Left forelimb (tissue), 1 donor: ENCODE results near the gene SDK1.

Source experiments
- DNase-seq: peaks from one replicate; pipeline ENCODE4 v3.0.0-alpha.2; 2018; ENCODE audit warnings: low spot score

Gene SDK1

DNA sequence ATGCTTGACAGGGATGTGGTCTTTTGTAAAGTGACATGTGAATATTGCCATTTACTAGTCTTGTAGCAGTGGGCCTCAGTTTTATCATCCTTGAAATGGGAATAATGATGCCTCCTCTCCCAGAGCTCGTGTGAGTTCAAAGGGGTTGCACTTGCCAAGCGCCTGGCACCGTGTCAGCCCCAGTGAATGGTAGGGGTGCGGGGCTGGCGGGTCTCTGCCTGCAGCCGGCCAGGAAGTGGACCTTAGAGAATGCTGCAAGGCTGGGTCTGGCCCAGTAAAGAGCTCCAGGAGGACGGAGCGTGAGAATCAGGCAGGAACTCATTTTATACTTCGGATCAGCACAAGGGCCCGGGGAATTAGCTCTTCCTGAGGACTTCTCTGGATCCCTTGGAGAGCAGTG lies 856.6 kb downstream of the SDK1 start:
- no peak for DNase-seq

DNA sequence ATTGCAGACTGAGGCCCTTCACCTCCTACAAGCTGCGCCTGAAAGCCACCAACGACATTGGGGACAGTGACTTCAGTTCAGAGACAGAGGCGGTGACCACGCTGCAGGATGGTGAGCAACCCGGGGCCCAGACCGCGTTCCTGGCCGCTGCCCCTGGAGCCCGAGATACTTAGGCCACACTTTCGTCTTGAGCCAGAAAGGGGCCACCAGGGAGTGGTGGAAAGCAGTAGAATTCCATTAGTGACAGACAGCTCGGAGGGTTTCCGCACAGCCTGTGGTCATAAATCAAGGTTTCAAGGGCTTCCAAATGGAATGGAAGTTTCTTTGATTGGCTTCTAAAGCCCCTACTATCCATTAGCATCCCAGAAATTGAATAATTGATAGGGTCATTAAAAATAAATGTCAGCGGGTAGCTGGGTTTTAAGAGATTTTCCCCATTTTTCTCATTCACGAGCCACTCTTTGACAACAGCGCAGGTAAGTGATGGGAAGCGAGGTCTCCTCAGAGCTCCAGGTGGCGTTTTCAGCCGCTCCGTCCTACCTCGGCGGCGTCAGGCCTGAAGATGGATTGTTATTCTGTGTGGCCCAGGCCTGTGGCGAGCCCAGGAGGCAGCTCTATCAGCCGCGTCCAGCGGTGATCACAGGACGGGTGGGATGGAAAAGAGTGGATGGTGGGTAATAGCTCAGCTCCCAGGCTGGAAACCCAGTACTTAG lies 857.5 kb downstream of the SDK1 start:
- no peak for DNase-seq

DNA sequence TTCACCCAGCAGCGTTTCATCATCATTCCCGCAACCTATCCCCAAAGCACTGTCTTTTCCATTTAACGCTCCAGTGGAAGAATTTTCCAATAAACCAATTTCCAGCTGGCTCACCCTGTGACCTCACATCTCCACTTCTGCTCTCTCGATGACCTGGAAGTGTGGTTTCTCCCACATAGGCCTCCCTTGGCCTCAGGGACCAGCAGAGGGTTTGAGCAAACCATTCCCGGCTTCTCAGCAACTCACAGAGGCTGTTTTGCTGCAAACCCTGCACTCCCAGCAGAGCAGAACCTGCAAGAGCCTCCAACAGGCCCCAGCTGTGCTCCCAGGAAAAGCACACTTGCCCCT lies 858.1 kb downstream of the SDK1 start:
- DNase-seq: no peak

DNA sequence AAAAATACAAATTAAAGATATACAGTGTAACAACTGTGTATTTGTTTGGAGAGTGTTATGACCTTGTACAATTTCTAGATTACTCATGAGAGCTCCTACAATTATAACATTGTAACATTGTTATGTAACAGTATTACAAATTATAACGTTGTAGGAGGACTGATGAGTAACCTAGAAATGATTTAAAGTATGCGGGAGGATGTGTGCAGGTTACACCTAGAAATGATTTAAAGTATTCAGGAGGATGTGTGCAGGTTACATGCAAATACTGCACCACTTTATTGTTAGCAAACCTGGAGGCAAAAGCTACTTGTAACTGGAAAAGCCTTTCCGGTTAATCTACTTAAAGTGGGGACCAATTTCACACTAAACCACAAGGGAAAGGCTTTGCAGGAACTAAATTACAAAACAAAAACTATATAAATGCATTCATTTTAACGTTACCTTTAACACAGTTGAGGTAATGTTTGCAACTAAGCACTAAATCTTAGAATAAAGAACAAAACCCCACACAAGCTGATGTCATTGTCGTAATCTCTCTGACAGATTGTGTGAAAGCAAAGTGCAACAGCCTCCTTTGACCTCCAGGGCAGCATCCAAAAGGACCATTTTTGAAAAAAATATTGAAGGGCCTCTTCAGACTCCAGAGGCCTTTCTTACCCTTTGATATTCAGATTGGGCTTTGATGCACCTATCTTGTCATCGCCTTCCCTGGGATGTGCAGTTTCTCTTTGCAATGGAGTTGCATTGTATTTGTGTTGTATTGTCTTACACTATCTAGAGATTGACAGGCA lies 858.9 kb downstream of the SDK1 start:
- DNase-seq: no peak

DNA sequence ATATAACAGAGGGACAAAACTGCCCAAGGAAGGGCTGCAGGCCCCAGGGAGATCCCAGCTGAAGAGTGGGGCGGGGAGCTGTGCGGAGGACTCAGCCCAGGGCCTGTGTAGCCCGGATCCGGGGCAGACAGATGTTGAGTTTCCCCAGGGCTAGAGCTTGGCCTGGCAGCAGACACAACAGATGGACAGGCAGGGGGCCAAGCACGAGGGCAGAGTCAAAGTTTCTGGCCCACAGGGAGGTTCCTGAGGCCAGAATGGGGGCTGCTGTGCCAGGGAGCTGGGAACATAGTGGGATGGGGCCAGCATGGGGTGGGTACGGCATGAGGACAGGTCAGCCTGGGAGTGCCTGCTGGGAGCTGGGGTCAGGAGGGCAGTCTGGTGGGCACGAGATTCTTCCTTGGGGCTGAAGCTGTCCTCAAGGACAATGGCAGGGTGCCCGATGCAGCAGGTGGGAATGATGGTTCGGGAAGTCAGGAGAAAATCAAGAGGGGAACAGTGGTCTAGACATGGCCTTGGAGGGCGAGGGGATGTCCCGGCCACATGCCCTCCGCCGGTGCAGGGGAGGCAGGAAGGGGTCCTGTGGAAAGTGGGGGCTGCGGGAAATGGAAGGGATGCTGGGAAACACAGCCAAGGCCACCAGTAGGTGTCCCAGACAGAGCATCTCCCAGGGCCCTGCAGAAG lies 862.0 kb downstream of the SDK1 start:
- DNase-seq: peak; percentile 78

DNA sequence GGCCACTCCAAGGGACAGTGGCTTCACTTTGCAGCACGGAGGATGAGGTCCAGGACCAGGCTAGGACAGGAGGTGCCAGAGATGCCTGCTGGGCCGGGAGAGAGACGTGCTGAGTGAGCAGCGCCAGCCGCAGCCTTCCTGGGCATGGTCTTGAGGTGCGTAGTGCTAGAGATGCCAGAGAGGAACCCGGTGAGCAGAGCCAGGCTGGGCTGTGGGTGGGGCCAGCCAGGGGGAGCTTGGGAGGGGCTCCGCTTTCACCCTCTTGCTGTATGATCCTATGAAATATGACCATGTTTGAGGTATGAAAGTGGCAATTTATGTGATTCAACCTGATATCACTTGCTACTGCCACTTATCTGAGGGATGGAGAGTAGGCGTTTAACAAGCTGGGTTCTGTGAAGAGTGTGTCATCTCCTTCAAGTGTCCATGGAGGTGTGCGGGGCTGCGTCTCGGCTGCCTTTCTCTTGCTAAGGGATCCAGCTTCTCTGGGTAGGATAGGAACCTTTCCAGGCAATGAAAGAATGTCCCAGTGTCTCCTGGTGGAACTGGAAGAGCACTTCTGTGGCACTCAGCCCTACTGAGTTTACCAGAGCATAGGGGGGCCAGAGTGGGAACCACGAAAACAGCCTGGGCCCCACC lies 862.6 kb downstream of the SDK1 start:
- DNase-seq: no peak

DNA sequence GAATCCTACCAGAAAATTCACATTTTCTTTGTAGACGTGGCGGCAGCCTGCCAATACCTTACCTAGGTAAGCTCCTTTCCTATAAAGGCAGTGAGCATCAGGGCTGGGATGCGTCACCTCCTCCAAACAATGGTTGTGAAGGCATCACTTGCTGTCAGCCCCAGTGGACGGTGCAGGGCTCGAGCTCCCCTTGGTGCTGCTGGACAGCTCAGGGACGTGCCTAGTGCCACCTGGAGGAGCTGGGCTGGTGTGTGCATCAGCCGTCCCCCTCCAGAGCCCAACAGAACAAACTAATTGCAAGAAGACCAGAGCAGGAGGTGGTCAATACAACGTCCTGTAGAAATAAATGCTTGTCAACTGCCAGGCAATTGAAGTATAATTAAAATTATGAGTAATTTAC lies 863.5 kb downstream of the SDK1 start:
- DNase-seq: no peak

DNA sequence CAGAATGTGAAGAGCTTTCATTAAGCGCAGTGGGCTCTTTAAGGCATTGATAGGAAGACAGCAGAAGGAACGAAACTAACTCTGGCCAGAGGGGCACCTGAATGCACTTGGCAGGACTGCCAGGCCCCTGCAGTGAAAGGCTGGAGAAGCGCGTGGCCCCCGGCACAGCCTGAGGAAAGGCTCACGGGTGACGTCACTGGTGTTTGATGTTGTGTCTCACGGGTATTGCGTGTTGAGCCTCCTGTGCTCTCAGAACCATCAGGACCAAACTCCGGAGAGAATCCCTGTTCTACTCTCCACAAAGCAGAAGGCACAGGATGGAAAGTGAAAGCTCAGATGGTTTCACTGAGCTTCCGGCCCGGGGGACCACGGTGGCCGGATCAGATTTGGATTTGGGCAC lies 865.3 kb downstream of the SDK1 start:
- DNase-seq: no peak

DNA sequence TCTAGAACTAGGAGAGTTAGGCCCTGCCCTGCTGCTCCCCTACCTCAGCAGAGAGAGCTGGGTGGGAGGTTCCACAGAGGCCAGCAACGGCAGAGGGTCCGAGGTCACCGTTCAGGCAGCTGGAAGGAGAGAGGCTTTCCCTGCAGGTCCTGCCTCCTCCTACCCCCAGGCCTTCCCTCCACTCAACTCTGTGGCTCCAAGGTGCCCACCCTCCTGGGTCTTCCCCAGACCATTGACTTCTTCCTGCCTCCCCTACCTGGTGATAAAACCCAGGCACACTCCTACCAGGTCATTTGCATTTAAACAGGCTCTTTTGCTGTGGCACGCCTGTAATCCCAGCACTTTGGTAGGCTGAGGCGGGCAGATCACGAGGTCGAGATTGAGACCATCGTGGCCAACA lies 865.8 kb downstream of the SDK1 start:
- no peak for DNase-seq

DNA sequence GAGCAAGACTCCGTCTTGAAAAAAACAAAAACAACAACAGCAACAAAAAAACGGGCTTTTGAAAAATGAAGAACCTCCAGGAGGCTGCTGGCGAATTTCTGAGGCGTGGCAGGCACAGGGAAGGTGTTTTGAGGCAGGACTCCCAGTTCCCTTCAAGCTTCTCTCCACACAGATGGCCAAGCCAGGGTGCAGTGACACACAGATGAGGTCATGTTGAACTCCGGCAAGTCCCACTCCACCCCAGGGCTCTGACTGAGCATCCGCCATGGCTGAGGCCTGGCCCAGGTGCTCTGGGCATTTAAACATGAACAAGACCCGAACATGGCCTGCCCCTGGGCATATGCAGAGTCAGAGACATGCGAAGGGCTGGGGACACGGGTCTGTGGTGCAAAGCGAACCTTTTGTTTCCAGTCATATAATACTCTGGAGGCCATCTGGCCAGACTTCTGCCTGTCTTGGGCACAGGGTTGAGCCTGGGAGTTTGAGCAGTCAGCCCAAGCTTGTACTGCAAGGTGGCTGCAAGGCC lies 866.4 kb downstream of the SDK1 start:
- no peak for DNase-seq

DNA sequence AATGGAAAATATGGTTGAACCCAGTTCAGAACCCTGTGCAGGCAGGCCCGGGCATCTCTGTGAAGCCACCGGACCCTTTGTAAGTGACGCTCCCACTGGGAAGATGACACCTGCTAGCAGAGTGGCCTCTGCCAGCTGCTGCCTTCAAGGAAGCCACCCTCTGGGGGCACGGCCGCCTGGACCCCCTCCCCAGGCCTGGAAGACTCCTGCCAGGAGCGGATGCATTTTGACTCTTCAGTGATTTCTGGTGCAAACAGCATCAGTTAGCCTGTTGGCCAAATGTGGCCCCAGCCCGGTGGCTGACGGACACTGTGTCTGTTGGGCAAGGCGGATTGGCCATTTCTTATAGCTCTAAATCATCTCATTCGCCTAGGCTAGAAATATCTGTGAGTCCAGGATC lies 867.0 kb downstream of the SDK1 start:
- DNase-seq: no peak

DNA sequence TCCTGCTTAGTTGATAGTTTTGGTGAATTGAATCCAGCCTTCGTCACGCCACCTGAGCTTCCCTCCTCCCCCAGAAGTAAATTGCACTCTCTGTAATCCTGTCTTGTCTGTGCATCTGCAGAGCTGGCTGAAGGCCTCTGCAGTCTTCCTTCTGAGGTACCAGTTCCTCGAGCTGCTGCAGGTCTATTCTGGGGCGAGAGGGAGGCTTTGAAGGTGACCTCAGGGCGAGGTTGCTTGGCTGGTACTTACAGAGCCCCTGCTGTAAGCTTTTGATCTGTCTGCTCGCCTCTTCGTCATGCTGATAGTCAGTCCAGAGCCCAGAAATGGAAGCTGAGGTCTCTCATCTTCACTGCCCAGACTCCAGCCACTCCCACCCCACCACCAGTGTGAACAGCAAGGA lies 867.5 kb downstream of the SDK1 start:
- DNase-seq: no peak

DNA sequence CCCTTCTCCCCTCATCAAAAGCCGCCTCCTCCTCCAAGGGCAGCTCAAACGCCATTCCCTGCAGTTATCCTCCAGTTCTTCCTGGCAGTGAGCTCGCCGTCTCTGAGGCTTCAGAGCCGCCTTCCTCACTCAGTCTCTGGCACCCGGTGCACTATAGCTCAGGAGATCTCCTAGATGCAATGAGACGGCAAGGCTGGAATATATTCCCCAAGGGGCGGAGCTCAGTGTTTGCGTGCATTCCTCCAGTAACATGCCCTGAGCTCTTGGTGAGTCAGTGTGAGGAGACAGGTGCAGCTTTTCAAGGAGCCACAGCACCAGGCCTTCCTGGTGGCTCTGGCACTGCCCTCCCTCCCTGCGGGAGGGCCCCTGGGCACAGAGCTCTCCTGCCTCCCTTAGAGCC lies 868.4 kb downstream of the SDK1 start:
- DNase-seq: no peak

DNA sequence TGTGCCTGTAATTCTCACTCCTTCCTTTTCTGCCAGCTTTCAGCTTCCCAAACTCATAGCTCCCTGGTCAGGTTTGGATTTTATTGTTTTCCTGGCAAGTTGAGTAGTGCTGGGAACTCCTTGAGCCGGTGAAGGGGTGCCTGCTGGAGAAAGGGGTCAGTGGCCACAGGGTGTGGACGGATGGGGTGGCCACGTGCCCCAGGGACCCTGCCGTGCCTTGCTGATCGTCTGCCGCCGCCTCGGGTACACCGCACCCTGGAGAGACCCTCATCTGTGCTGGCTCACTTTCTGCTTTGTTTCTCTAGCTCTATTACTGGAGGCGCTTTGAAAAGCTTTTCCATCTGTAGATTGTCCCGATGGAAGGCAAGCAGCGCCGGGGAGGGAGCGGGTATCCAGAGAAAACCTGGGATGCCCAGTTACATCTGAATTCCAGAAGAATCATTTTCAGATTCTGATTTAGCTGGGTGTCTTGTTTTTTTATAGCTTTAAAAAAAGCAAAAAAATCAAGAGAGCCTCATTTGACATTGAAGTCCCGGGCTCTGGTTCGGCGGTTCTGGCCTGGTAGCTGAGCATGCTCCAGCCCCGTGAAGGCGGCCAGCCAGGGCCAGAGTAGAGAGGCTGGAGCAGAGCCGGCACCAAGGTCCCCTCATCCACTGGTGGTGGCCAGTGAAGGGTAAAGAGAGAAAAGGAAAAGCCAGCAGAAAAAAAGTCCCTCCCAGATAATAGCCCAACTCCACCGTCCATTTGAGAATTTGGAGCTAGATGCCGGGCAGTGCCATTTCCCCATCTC lies 870.1 kb downstream of the SDK1 start:
- DNase-seq: no peak

DNA sequence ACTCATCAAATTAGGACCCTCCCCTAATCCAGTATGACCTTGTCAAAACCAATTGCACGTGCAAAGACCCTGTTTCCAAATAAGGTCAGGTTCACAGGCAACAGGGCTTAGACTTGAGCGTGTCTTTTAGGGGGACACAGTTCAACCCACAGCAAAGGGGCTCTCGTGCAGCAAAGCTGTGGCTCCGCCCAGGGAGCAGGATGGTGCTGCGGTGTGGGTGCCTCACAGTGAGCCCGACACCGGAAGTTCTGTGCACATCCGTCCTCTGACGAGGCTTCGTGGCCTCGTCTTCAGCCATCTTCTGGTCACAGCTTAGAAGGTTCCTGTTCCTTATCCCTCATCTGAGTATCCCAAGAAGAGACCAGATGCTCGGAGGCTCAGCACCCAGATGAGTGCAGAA lies 871.8 kb downstream of the SDK1 start:
- no peak for DNase-seq

DNA sequence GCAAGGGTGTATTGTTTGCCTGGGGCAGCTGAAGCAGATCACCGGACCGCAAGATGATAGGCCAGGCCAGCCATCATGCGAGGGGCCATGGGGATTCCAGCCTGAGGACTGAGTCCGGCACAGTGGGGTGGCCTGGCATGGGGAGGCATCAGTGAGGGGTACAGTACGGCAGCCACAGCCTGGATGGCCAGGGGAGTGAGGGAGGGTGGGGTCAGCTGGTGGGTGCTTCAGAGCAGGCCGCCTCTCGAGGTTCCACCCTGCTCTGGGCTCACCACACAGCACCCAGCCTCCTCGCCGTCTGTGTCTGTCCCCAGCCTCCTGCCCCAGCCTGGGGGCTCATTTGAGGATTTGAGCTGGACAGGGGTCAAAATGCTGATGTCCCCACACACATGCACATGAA lies 872.6 kb downstream of the SDK1 start:
- DNase-seq: no peak

DNA sequence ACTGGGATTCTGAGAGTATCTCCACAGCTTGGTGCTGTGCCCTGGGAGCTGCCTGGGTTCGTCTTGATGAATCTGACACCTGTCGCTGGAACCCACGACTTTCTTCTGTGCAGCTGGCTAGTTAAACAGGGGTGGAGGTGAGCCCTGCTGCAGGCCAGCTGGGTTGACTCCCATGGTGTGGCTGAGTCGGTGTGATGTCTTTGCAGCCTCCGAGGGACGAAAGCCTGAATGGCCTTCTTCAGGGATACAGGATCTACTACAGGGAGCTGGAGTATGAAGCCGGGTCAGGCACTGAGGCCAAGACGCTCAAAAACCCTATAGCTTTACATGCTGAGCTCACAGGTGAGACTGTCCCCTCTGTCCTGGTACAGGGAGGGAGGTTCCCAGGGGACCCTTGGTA lies 873.0 kb downstream of the SDK1 start:
- DNase-seq: no peak

DNA sequence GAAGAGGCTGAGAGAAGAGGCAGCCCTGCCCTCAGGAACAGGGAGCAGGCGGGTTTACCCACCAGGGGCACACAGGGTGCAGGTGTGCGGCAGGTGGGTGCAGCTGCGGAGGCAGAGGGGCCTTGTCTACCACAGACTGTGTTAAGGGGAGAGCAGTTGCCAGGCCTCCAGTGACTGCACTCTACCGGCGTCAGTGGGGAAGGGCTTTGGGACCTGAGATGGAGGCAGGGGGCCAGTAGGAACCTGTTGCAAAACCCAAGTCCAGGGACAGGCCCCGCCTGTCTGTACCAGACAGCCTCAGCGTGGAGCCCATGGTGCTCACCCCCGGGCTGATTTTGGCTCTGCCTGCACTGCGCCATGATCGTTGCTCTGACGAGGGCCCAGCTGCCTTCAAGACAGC lies 873.4 kb downstream of the SDK1 start:
- DNase-seq: no peak

DNA sequence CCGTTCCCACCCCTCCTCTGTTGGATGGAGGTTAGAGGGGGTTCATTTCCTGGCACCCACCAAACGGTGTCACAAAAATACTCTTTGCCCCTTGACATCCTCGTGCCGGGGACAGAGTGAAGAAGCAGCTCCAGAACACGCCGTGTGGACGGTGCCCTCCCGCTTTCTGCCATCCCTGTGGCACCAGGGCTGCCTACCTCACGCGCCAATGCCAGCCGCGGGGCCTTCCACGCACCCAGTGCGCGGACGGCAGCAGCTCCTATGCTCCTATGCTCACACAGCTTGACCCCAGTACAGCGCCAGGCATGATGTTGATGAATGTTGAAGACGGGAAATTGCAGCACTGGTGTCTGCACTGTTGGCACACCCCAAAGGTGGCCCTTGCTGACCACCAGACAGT lies 873.8 kb downstream of the SDK1 start:
- DNase-seq: no peak

DNA sequence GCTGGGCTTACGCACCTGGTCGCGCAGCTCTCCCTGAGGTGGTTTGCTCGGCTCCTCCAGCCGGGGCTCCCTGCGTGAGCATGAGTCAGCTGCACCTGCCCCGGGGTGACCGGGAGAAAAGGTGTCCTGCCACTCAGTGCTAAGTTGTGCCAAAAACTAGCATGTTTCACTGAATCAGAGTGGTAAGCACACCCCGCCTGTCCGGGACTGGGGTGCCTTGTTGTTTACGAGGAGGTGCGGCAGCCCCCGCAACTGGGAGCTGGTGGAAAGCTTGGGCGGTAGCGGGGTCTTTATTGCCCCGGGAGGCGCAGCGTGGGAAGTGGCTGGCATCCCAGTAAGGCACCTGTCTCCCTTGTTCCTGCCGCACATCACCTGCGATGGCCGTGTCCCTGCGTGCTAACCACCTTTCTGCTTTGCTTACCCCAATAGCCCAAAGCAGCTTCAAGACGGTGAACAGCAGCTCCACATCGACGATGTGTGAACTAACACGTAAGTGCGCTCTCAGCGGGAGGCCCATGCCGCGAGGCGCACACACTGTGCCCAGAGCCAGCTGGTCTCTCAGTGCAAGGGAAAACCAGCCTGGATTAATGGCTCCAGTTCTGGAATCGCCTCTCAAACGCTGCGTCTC lies 874.4 kb downstream of the SDK1 start:
- DNase-seq: no peak

DNA sequence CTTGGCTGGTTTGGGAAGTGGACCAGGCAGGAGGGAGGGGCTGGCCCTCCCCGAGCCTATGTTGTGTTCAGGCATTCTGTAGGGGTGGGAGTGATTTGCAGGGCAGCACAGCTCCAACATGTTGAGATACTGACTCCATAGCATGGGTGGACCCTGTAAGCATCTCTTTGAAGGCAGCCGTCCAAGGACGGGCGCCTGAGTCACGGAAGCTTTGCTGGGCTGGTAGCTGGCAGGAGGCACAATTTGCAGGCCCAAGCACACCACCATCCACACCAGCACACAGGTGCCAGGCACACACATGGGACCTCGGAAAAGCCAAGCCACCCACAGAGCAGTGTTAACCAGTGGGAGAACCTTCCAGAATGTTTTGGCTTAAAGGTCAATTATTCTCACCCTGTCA lies 875.9 kb downstream of the SDK1 start:
- no peak for DNase-seq
